ENCODE data around the gene PAIP2. TPM values are rescaled to one million over a fixed set of nuclear protein-coding genes. Genes with fewer than 3 reads are reported as not detected.

PAIP2 gene
- polyA plus RNA-seq, 1 of the 3 experiments (the other 2 are of a cell fraction): 73.2 TPM

DNA sequence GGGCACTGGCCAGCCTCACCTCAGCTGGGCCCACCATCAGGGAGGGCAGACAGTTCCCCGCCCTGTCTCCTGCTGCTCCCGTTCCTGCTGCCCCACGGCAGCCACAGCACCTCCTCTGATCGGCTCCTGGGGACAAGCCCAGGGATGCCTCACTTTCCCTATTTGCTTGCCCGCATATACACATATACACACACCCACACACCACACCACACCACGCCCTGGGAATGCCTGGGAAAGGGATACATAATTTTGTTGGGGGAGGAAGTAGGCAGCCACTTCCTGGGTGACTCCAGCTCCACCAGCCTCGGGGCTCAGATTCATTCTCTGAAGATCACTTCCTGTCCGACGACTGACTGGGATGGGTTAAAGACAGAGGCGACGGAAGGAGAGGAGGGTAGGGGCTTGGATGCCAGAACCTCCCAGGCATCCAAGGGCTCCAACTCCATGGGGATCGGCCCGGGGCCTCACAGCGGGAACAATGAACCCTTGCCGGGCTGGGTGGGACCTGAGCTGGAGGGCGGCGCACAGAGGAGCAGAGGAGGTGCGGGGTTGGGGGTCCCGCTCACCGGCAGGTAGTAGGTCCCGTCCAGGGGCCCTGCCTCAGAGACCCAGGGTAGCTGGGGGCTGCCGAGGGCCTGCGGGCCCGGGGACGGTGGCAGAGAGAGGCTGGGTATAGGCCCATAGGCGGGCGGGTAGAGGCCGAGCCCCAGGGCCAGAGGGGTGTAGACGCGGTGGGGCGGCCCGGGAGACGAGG is 50.1 kb downstream of the PAIP2 start:
- Histone ChIP-seq H3K27ac (ENCODE audit: low read depth in 2 of 2, low read length in 1 of 2) (no peak overlapping the region), H2AFZ (ENCODE audit: low read depth) (no peak overlapping the region), H3K4me1 (ENCODE audit: control insufficient read depth in 1 of 2, insufficient read depth in 2 of 2, low read depth in 1 of 2, low read length in 1 of 2) (peaks cover 0 to 3% of the 10 kb centered on the region in 2 experiments; a peak in 1 of 4 replicates), H3K9ac (no peak overlapping the region), H3K4me2 (no peak overlapping the region), H4K20me1 (ENCODE audit: insufficient read depth) (no peaks in the 10 kb centered on the region), H3F3A (replicated peaks; ENCODE audit: insufficient read depth) (no peaks in the 10 kb centered on the region), H3K27me3 (ENCODE audit: insufficient read depth) (peaks cover 12% of the 10 kb centered on the region; the same call in 1 of the 2 replicates), H3K9me3 (no peaks in the 10 kb centered on the region), H3K4me3 (ENCODE audit: low read depth in 2 of 2, low read length in 1 of 2) (no peak overlapping the region), H3K79me2 (ENCODE audit: insufficient read depth) (no peaks in the 10 kb centered on the region), H3K36me3 (replicated peaks in 1 of 2; ENCODE audit: control insufficient read depth in 1 of 2, insufficient read depth in 2 of 2, low read length in 1 of 2) (no peaks in the 10 kb centered on the region), H3K9me2 (no peaks in the 10 kb centered on the region)
- 77% methylated on average over 33 of the region's 33 CpGs for WGBS (ENCODE audit: low lambda C conversion rate)
- no peak for DNase-seq
- TF ChIP-seq RFX5 (IDR thresholded peaks at IDR 0.05; ENCODE audit: low read length) (no peak), RAD21 (IDR thresholded peaks at IDR 0.05; ENCODE audit: low read length) (no peak), GATA2 (CRISPR knock-in tag; IDR thresholded peaks at IDR 0.05) (no peak), ELF1 (IDR thresholded peaks at IDR 0.05) (no peak), GABPA (IDR thresholded peaks at IDR 0.05; ENCODE audit: low read depth) (no peak), NRF1 (IDR thresholded peaks at IDR 0.05; ENCODE audit: low read depth, low read length) (no peak), SIN3A (IDR thresholded peaks at IDR 0.05; ENCODE audit: borderline replicate concordance, low read depth, low read length) (no peak), JUND (IDR thresholded peaks at IDR 0.05) (no peak), FOSL2 (IDR thresholded peaks at IDR 0.05; ENCODE audit: borderline replicate concordance, low read depth) (no peak), EZH2phosphoT487 (IDR thresholded peaks at IDR 0.05; ENCODE audit: borderline replicate concordance, low read depth) (no peak), RXRA (IDR thresholded peaks at IDR 0.05; ENCODE audit: borderline replicate concordance, low read depth) (no peak), MEF2A (IDR thresholded peaks at IDR 0.05; ENCODE audit: borderline replicate concordance, low read depth) (no peak)
- TF ChIP-seq, protein P1, sequence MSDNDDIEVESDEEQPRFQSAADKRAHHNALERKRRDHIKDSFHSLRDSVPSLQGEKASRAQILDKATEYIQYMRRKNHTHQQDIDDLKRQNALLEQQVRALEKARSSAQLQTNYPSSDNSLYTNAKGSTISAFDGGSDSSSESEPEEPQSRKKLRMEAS (IDR thresholded peaks at IDR 0.05; ENCODE audit: low read depth): no peak
- TF ChIP-seq, protein P2, sequence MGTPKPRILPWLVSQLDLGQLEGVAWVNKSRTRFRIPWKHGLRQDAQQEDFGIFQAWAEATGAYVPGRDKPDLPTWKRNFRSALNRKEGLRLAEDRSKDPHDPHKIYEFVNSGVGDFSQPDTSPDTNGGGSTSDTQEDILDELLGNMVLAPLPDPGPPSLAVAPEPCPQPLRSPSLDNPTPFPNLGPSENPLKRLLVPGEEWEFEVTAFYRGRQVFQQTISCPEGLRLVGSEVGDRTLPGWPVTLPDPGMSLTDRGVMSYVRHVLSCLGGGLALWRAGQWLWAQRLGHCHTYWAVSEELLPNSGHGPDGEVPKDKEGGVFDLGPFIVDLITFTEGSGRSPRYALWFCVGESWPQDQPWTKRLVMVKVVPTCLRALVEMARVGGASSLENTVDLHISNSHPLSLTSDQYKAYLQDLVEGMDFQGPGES (IDR thresholded peaks at IDR 0.05; ENCODE audit: low read depth, low read length): no peak
- TF ChIP-seq, protein P3, sequence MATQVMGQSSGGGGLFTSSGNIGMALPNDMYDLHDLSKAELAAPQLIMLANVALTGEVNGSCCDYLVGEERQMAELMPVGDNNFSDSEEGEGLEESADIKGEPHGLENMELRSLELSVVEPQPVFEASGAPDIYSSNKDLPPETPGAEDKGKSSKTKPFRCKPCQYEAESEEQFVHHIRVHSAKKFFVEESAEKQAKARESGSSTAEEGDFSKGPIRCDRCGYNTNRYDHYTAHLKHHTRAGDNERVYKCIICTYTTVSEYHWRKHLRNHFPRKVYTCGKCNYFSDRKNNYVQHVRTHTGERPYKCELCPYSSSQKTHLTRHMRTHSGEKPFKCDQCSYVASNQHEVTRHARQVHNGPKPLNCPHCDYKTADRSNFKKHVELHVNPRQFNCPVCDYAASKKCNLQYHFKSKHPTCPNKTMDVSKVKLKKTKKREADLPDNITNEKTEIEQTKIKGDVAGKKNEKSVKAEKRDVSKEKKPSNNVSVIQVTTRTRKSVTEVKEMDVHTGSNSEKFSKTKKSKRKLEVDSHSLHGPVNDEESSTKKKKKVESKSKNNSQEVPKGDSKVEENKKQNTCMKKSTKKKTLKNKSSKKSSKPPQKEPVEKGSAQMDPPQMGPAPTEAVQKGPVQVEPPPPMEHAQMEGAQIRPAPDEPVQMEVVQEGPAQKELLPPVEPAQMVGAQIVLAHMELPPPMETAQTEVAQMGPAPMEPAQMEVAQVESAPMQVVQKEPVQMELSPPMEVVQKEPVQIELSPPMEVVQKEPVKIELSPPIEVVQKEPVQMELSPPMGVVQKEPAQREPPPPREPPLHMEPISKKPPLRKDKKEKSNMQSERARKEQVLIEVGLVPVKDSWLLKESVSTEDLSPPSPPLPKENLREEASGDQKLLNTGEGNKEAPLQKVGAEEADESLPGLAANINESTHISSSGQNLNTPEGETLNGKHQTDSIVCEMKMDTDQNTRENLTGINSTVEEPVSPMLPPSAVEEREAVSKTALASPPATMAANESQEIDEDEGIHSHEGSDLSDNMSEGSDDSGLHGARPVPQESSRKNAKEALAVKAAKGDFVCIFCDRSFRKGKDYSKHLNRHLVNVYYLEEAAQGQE (IDR thresholded peaks at IDR 0.05; ENCODE audit: low read depth, low read length): no peak
- TF ChIP-seq, protein P4, sequence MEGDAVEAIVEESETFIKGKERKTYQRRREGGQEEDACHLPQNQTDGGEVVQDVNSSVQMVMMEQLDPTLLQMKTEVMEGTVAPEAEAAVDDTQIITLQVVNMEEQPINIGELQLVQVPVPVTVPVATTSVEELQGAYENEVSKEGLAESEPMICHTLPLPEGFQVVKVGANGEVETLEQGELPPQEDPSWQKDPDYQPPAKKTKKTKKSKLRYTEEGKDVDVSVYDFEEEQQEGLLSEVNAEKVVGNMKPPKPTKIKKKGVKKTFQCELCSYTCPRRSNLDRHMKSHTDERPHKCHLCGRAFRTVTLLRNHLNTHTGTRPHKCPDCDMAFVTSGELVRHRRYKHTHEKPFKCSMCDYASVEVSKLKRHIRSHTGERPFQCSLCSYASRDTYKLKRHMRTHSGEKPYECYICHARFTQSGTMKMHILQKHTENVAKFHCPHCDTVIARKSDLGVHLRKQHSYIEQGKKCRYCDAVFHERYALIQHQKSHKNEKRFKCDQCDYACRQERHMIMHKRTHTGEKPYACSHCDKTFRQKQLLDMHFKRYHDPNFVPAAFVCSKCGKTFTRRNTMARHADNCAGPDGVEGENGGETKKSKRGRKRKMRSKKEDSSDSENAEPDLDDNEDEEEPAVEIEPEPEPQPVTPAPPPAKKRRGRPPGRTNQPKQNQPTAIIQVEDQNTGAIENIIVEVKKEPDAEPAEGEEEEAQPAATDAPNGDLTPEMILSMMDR (IDR thresholded peaks at IDR 0.05): no peak
- TF ChIP-seq, protein P5, sequence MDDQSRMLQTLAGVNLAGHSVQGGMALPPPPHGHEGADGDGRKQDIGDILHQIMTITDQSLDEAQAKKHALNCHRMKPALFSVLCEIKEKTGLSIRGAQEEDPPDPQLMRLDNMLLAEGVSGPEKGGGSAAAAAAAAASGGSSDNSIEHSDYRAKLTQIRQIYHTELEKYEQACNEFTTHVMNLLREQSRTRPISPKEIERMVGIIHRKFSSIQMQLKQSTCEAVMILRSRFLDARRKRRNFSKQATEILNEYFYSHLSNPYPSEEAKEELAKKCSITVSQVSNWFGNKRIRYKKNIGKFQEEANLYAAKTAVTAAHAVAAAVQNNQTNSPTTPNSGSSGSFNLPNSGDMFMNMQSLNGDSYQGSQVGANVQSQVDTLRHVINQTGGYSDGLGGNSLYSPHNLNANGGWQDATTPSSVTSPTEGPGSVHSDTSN (IDR thresholded peaks at IDR 0.05): no peak
- TF ChIP-seq, protein P6, sequence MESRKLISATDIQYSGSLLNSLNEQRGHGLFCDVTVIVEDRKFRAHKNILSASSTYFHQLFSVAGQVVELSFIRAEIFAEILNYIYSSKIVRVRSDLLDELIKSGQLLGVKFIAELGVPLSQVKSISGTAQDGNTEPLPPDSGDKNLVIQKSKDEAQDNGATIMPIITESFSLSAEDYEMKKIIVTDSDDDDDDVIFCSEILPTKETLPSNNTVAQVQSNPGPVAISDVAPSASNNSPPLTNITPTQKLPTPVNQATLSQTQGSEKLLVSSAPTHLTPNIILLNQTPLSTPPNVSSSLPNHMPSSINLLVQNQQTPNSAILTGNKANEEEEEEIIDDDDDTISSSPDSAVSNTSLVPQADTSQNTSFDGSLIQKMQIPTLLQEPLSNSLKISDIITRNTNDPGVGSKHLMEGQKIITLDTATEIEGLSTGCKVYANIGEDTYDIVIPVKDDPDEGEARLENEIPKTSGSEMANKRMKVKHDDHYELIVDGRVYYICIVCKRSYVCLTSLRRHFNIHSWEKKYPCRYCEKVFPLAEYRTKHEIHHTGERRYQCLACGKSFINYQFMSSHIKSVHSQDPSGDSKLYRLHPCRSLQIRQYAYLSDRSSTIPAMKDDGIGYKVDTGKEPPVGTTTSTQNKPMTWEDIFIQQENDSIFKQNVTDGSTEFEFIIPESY (IDR thresholded peaks at IDR 0.05; ENCODE audit: borderline replicate concordance, low read depth): no peak
- TF ChIP-seq, protein P7, sequence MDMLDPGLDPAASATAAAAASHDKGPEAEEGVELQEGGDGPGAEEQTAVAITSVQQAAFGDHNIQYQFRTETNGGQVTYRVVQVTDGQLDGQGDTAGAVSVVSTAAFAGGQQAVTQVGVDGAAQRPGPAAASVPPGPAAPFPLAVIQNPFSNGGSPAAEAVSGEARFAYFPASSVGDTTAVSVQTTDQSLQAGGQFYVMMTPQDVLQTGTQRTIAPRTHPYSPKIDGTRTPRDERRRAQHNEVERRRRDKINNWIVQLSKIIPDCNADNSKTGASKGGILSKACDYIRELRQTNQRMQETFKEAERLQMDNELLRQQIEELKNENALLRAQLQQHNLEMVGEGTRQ (IDR thresholded peaks at IDR 0.05; ENCODE audit: borderline replicate concordance, low read depth, low read length): no peak
- POLR2A ChIA-PET: no interaction called here
- CTCF ChIA-PET: interaction anchor here (1.1 to 6.3 kb wide), 3 partner anchors 11 to 23 kb away, joined by 4 to 29 read pairs (median 6); partner anchors contain the start of gene SPATA24

All from SK-N-SH (cell line).